Choroid plexus epithelial cell (primary cell): ENCODE data around the gene MDK.
A peak's percentile ranks its signal among the peaks of the same experiment; 100 is the strongest.

ENCODE experiments used
- DNase-seq: peaks from one replicate; pipeline ENCODE4 v3.0.0-alpha.2; 2010; ENCODE audit warnings: low read depth
- H3K4me3 ChIP-seq: 2 replicates; pipeline ENCODE4 v1.5.1; 2011; ENCODE audit warnings: low read depth, mild to moderate bottlenecking, control low read depth, low read length, moderate library complexity
- TF ChIP-seq, protein P1 (sequence below): conservative IDR thresholded peaks from 2 replicates; pipeline ENCODE4 v1.5.1; 2011; ENCODE audit warnings: low read depth, mild to moderate bottlenecking, control low read depth, inconsistent platforms, low read length, moderate library complexity

MDK gene, protein sequence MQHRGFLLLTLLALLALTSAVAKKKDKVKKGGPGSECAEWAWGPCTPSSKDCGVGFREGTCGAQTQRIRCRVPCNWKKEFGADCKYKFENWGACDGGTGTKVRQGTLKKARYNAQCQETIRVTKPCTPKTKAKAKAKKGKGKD

DNA sequence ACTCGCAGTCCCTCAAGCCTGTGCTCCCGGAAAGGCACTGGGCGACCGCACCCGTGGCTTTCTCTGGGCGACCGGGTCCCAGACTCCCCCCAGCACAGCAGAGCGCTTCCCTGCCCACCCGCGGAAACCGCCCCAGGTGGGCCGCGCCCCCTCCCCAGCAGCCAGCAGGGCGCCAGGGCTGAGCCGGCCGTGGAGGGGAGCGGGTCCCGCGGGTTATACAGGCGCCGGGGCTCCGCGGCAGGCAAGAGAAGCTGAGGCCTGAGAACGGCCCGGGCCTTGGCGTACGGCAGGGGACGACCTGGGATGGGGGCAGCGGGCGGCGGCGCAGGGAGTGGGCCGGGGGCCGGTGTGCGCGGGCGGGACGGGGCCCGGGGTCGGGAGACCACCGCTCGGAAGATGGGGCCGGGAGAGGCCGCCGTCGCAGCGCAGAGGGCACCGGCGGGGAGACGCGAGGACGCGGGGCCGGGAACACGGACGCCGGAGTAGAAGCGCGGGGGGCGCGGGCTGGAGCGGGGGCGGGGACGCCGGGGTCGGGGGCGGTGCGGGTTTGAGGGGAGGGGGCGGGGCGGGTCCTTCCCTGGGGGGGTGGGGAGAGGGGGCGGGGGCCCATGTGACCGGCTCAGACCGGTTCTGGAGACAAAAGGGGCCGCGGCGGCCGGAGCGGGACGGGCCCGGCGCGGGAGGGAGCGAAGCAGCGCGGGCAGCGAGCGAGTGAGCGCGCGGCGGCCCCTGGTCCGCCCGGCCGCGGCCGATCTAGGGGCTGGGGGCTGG, at the start of gene MDK:
Gene MDK (plus strand): TSS at position 622 of the 771 bp plus-strand sequence. CDS start 389 bp downstream, outside the sequence.
- TF ChIP-seq, protein P1, sequence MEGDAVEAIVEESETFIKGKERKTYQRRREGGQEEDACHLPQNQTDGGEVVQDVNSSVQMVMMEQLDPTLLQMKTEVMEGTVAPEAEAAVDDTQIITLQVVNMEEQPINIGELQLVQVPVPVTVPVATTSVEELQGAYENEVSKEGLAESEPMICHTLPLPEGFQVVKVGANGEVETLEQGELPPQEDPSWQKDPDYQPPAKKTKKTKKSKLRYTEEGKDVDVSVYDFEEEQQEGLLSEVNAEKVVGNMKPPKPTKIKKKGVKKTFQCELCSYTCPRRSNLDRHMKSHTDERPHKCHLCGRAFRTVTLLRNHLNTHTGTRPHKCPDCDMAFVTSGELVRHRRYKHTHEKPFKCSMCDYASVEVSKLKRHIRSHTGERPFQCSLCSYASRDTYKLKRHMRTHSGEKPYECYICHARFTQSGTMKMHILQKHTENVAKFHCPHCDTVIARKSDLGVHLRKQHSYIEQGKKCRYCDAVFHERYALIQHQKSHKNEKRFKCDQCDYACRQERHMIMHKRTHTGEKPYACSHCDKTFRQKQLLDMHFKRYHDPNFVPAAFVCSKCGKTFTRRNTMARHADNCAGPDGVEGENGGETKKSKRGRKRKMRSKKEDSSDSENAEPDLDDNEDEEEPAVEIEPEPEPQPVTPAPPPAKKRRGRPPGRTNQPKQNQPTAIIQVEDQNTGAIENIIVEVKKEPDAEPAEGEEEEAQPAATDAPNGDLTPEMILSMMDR = no peak

DNA sequence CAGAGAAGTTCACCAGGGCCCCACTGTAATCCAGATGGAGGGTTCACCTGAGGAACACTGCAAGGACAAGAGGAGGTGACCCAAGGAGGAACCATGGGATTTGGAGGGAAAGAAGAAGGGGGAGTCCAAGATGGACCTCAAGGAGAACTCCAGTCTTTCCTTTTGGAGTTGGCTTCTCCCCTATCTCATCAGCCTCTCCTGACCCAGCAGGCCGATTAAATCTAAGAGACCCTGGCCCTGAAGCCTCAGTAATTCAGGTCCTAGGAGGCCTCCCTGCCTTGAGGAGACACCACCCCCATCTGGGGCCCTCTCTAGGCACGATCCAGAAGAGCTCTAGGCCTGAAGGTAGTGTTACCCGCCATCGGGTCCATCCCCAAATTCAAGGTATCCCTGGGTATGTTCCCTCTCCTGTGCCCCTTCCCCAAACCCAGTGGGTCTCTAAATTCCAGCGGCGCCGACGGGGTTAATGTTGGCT, 49.3 kb upstream of the MDK start:
- no peak for DNase-seq
- H3K4me3 ChIP-seq = no peak overlapping the region
- TF ChIP-seq, protein P1 = no peak

More for the DNA sequence above, at the start of gene MDK:
- peak within 1 kb of the TSS; percentile 65 for H3K4me3 ChIP-seq
- DNase-seq = no peak

DNA sequence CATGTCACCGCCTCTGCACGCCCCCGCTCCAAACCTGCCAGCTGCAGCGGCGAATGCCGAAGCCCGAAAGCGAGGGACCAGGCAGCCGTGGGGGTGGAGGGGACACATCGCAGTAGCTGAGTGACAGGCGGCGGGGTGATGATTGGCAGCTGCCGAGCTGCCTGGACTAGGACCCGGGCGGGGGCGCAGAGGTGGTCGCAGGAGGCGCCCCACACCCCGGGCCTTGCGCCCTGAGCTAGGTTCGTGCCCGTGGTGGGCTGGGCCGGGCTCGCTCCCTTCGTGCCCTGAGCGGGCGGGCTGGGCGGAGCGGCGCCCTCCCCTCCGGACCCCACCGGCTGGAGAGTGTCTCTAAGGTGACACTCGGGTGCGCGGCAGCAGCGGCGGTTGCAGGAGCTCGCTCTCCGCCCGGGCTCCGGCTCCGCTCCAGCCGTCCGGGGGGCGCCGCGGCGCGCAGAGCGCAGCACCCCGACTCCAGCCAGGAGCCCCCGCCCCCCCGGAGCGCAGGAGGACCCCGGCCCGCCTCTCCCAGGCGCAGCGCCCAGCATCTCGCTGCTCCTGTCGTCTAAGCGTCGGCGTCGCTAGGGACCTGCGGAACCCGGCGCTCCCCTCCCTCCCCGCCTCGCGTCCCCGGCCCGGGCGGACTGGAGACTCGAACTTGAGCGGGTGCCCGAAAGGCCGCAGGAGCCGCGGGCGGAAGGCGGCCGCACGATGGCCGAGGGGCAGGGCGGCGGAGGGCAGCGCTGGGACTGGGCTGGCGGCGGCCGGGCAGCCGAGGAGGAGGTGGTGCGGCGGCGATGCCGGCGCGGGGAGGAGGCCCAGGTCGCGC, 48.7 kb upstream of the MDK start:
- H3K4me3 ChIP-seq = peak overlapping the region; percentile 30
- no peak for DNase-seq
- TF ChIP-seq, protein P1 = no peak

DNA sequence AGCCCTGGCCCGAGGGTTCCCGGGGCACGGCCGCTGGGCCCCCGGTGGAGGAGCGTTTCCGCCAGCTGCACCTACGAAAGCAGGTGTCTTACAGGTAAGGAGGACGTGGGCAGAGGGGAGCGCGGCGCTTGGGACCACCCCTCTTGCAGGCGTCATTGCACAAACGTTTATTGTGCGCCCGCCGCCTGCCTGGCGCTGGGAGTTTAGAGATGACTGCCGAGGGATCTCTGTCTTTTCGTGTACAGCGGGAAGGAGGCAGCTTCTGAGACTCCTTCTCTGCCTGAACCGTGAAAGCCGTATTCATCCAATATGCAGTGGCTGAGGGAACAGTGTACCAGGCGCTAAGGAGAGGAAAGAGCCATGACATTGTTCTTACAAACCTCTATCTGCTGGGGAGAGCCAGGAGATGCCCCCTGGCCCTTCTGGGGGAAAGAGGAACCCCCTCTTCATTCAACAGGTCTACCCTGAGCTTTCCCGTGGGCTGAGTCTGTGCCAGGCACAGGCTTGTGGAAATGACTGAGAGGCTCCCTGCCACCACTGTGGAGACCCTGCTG, 48.0 kb upstream of the MDK start:
- no peak for DNase-seq
- H3K4me3 ChIP-seq = peak overlapping the region; percentile 11
- TF ChIP-seq, protein P1 = no peak

DNA sequence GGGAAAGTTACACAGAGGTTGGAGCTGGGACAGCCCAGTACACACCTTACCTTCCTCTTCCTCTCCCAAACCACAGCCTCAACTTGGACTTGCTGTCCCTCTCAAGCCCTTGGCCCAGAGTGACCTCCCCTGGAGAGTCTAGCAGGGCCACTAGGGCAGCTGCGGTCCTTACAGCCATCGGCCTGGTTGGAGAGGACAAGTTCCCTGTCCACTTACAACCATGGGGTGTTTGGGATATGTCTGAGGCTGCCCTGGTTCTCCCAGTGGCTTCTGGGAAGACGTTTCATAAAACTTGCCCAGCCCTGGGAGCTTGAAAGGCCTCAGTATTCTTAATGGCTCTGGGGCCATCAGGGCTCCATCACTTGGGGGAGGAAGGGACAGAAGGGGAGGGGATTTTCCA, 47.3 kb upstream of the MDK start:
- TF ChIP-seq, protein P1 = no peak
- H3K4me3 ChIP-seq = no peak overlapping the region

DNA sequence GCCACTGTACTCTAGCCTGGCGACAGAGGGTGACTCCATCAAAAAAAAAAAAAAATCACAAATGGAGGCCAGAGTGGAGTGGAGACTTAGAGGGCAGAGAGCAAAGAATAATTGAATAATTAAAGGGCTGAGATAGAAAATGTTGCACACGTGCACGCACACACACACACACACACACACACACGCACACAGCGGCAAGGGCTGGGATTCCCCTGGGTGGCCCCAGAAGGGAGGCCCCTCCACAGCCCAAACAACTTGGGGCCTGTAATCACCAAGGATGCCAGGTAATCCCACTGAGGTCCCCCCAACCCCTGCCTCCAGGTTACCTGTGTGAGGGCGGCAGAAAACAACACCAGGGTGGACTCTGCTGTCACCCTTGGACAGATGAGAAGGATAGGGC, 46.2 kb upstream of the MDK start:
- H3K4me3 ChIP-seq = no peak overlapping the region
- DNase-seq = no peak
- TF ChIP-seq, protein P1 = no peak

More for the DNA sequence above, 47.3 kb upstream of the MDK start:
- no peak for DNase-seq
